WTC11 (cell line): ENCODE measurements around the gene RAI14. TPM values are rescaled to one million over a fixed set of nuclear protein-coding genes. Genes with fewer than 3 reads are reported as not detected.

Source experiments
- ATAC-seq: fragments of 200-7000 bp; cut with Tn5 transposase; 2 replicates; pipeline ENCODE4 v1.10.0; 2021; ENCODE audit warnings: mild to moderate bottlenecking, moderate library complexity
- CTCF ChIA-PET: fragments of 300-600 bp; sonication (Branson Sonifier 250); formaldehyde crosslinking; loops from one replicate; lab custom pipeline; 2021; ENCODE audit warnings: antibody characterized with exemption; lab: Charles Lee
- POLR2A ChIA-PET: fragments of 350-600 bp; sonication (Branson Sonifier 250); formaldehyde crosslinking; loops from one replicate; lab custom pipeline; 2021; ENCODE audit warnings: antibody characterized with exemption; lab: Charles Lee
- DNase-seq: peaks from one replicate; pipeline ENCODE4 v3.0.0; 2021; ENCODE audit warnings: low spot score
- H3K27ac Mint-ChIP-seq: 2 replicates; pipeline ENCODE4 v1.8.0; 2021; ENCODE audit warnings: mixed read lengths
- H3K27me3 Mint-ChIP-seq: 2 replicates; pipeline ENCODE4 v1.8.0; 2021; ENCODE audit warnings: low read depth, mild to moderate bottlenecking, moderate library complexity, mixed read lengths
- H3K36me3 Mint-ChIP-seq: 2 replicates; pipeline ENCODE4 v1.8.0; 2021; ENCODE audit warnings: mixed read lengths
- H3K4me1 Mint-ChIP-seq: 2 replicates; pipeline ENCODE4 v1.8.0; 2022; ENCODE audit warnings: mixed read lengths
- H3K4me3 Mint-ChIP-seq: 2 replicates; pipeline ENCODE4 v1.8.0; 2021; ENCODE audit warnings: mild to moderate bottlenecking, moderate library complexity, mixed read lengths
- H3K9me3 Mint-ChIP-seq: 2 replicates; pipeline ENCODE4 v1.8.0; 2021; ENCODE audit warnings: mixed read lengths
- ATF1 ChIP-seq: sonication (generic); formaldehyde crosslinking; IDR thresholded peaks from 2 replicates; pipeline ENCODE4 v1.8.1; 2023; ENCODE audit warnings: mild to moderate bottlenecking, moderate library complexity, missing genetic modification reagents
- ESRRA ChIP-seq: sonication (generic); formaldehyde crosslinking; IDR thresholded peaks from 2 replicates; pipeline ENCODE4 v1.8.1; 2022; ENCODE audit warnings: mild to moderate bottlenecking, missing genetic modification reagents, borderline replicate concordance
- GABPB1 ChIP-seq: sonication (generic); formaldehyde crosslinking; IDR thresholded peaks from 2 replicates; pipeline ENCODE4 v1.8.1; 2023; ENCODE audit warnings: mild to moderate bottlenecking, missing genetic modification reagents
- GRHL2 ChIP-seq: fragments of 250-450 bp; sonication (Bioruptor Pico); IDR thresholded peaks from 2 replicates; pipeline ENCODE4 v1.8.0; 2022; ENCODE audit warnings: mild to moderate bottlenecking, moderate library complexity; ENCODE audit not compliant: insufficient replicate concordance, severe bottlenecking
- MYBL2 ChIP-seq: sonication (generic); formaldehyde crosslinking; IDR thresholded peaks from 2 replicates; pipeline ENCODE4 v1.8.1; 2023; ENCODE audit warnings: mild to moderate bottlenecking, moderate library complexity, missing genetic modification reagents
- NR2C2 ChIP-seq: sonication (generic); formaldehyde crosslinking; IDR thresholded peaks from 2 replicates; pipeline ENCODE4 v1.8.0; 2022; ENCODE audit warnings: mild to moderate bottlenecking, missing genetic modification reagents
- RORB ChIP-seq: fragments of 250-450 bp; sonication (Bioruptor Pico); IDR thresholded peaks from 2 replicates; pipeline ENCODE4 v1.9.0; 2021; ENCODE audit warnings: mild to moderate bottlenecking
- SMAD4 ChIP-seq: sonication (generic); formaldehyde crosslinking; IDR thresholded peaks from 2 replicates; pipeline ENCODE4 v1.8.0; 2022; ENCODE audit warnings: mild to moderate bottlenecking, missing genetic modification reagents
- SP1 ChIP-seq: sonication (generic); formaldehyde crosslinking; conservative IDR thresholded peaks from 2 replicates; pipeline ENCODE4 v1.8.1; 2022; ENCODE audit warnings: missing genetic modification reagents
- TCF7 ChIP-seq: sonication (generic); formaldehyde crosslinking; IDR thresholded peaks from 2 replicates; pipeline ENCODE4 v1.8.0; 2022; ENCODE audit warnings: mild to moderate bottlenecking, low read depth, missing genetic modification reagents, moderate library complexity
- ZNF263 ChIP-seq: sonication (generic); formaldehyde crosslinking; IDR thresholded peaks from 2 replicates; pipeline ENCODE4 v1.8.1; 2022; ENCODE audit warnings: low read depth, mild to moderate bottlenecking, moderate library complexity, missing genetic modification reagents
- ZNF416 ChIP-seq: fragments of 250-450 bp; sonication (Bioruptor Pico); IDR thresholded peaks from 2 replicates; pipeline ENCODE4 v1.9.0; 2021; ENCODE audit warnings: mild to moderate bottlenecking, inconsistent platforms
- ZNF423 ChIP-seq: fragments of 250-450 bp; sonication (Bioruptor Pico); IDR thresholded peaks from 2 replicates; pipeline ENCODE4 v2.1.2; 2022; ENCODE audit warnings: mild to moderate bottlenecking, moderate library complexity
- total RNA-seq: library from RNA; stranded (reverse); gene quantifications from 3 replicates; pipeline ENCODE4 v1.2.3, GENCODE V29; 2021
- TF ChIP-seq, protein P1 (sequence below): sonication (generic); formaldehyde crosslinking; IDR thresholded peaks from 2 replicates; pipeline ENCODE4 v1.8.1; 2023; ENCODE audit warnings: mild to moderate bottlenecking, missing genetic modification reagents, moderate library complexity
- TF ChIP-seq, protein P2 (sequence below): sonication (generic); formaldehyde crosslinking; IDR thresholded peaks from 2 replicates; pipeline ENCODE4 v1.8.1; 2023; ENCODE audit warnings: mild to moderate bottlenecking, missing genetic modification reagents
- TF ChIP-seq, protein P3 (sequence below): sonication (generic); formaldehyde crosslinking; conservative IDR thresholded peaks from 2 replicates; pipeline ENCODE4 v1.8.1; 2023; ENCODE audit warnings: mild to moderate bottlenecking, low read depth, missing genetic modification reagents, moderate library complexity
- TF ChIP-seq, protein P4 (sequence below): fragments of 250-450 bp; sonication (Bioruptor Pico); IDR thresholded peaks from 2 replicates; pipeline ENCODE4 v2.1.2; 2022; ENCODE audit warnings: mild to moderate bottlenecking, moderate library complexity
- TF ChIP-seq, protein P5 (sequence below): sonication (generic); formaldehyde crosslinking; IDR thresholded peaks from 2 replicates; pipeline ENCODE4 v1.8.1; 2022; ENCODE audit warnings: low read depth, missing genetic modification reagents, borderline replicate concordance

The RAI14 gene
- total RNA-seq, 1 experiment from 2014 or later = 185 TPM

DNA sequence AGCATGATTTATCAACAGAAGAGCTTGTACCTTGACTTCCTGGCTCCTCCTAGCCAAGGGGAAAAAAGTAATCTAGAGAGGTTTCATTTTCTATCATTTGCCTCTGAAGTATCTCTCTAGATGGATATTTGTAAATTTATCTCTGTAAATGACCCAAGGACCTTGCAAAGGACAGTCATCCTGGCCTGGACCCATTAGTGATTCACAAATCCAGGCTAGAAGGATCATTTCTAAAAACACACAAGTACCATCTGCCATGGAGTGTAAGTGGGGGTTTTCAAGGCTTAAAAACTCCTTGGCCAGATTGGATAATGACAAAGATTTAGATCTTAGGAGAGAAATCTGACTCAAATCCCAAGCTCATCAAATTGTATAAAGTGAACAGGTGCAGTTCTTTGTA, 190.9 kb downstream of the RAI14 start:
- ChIA-PET CTCF (interaction anchor here (1.3 kb wide), 1 partner anchor 9 kb away, joined by 4 read pairs; no protein-coding TSS in a partner anchor), POLR2A (interaction anchor here (1.5 to 1.6 kb wide), 2 partner anchors 8 to 82 kb away, joined by 4 to 5 read pairs; partner anchors contain the start of genes DNAJC21 and TTC23L)
- Mint-ChIP-seq H3K4me1 (peaks cover 11% of the 10 kb centered on the region), H3K27me3 (no peaks in the 10 kb centered on the region), H3K9me3 (peaks cover 14% of the 10 kb centered on the region), H3K36me3 (peaks cover 18% of the 10 kb centered on the region), H3K27ac (no peak overlapping the region), H3K4me3 (no peak overlapping the region)
- no peak for TF ChIP-seq ZNF416 (CRISPR knock-in tag)
- no peak for TF ChIP-seq ZNF423 (CRISPR knock-in tag)
- no peak for TF ChIP-seq GABPB1 (CRISPR knock-in tag)
- no peak for TF ChIP-seq ATF1
- no peak for TF ChIP-seq MYBL2
- no peak for TF ChIP-seq RORB (CRISPR knock-in tag)
- no peak for TF ChIP-seq SMAD4 (CRISPR knock-in tag)
- TF ChIP-seq ESRRA (CRISPR knock-in tag) = no peak
- TF ChIP-seq, protein P1, sequence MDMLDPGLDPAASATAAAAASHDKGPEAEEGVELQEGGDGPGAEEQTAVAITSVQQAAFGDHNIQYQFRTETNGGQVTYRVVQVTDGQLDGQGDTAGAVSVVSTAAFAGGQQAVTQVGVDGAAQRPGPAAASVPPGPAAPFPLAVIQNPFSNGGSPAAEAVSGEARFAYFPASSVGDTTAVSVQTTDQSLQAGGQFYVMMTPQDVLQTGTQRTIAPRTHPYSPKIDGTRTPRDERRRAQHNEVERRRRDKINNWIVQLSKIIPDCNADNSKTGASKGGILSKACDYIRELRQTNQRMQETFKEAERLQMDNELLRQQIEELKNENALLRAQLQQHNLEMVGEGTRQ (CRISPR knock-in tag) = no peak
- no peak for TF ChIP-seq ZNF263 (CRISPR knock-in tag)
- no peak for ATAC-seq
- no peak for DNase-seq

DNA sequence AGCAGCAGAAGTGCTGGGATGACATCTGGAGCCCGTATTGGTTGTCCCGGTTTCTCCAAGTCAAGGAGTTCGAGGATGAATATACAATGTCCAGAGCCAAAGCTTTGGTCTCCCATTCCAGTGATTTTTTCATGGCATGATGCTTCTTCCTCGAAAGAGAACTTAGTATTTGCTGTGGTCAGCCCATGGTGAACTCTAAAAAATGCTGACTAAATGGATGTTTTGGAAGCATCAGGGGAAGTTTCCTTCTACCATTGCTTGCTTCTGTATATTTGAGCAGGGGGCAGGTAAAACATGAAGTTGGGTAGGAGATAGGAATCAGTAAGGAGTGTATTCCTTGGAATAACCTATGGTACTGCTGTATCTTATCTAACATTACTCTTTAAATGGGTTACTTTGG, 191.4 kb downstream of the RAI14 start:
- POLR2A ChIA-PET = interaction anchor here (1.5 to 1.6 kb wide), 2 partner anchors 9 to 82 kb away, joined by 4 to 5 read pairs; partner anchors contain the start of genes DNAJC21 and TTC23L
- CTCF ChIA-PET = interaction anchor here (1.3 kb wide), 1 partner anchor 9 kb away, joined by 4 read pairs; no protein-coding TSS in a partner anchor
- H3K27me3 Mint-ChIP-seq = no peaks in the 10 kb centered on the region; the same call in 1 of the 2 replicates
- peaks cover 11% of the 10 kb centered on the region for H3K4me1 Mint-ChIP-seq
- H3K4me3 Mint-ChIP-seq = no peak overlapping the region
- H3K9me3 Mint-ChIP-seq = peaks cover 15% of the 10 kb centered on the region
- H3K27ac Mint-ChIP-seq = no peak overlapping the region
- ATAC-seq = no peak
- TF ChIP-seq GRHL2 (CRISPR knock-in tag) (no peak), SP1 (CRISPR knock-in tag) (no peak), TCF7 (CRISPR knock-in tag) (no peak)
- TF ChIP-seq, protein P2, sequence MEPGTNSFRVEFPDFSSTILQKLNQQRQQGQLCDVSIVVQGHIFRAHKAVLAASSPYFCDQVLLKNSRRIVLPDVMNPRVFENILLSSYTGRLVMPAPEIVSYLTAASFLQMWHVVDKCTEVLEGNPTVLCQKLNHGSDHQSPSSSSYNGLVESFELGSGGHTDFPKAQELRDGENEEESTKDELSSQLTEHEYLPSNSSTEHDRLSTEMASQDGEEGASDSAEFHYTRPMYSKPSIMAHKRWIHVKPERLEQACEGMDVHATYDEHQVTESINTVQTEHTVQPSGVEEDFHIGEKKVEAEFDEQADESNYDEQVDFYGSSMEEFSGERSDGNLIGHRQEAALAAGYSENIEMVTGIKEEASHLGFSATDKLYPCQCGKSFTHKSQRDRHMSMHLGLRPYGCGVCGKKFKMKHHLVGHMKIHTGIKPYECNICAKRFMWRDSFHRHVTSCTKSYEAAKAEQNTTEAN (CRISPR knock-in tag) = no peak
- peaks cover 17% of the 10 kb centered on the region for H3K36me3 Mint-ChIP-seq
- DNase-seq = no peak

DNA sequence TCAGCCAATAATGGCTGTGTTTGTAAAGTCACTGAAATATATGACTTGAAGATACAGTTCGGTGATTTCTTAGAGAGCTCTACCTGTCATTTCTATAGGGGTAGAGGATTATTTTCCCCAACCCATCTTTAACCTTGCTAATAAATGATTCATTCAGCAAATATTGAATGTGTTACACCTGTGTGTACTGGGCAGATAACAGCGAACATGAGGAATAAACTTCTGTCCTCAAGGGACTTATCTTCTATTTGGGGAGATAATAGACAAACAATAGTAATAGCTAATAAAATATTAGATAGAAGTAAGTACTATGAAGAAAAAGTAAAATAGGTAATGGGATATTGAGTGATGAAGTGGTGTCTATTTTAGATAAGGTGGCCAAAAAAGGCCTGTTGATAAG, 192.1 kb downstream of the RAI14 start:
- TF ChIP-seq, protein P3, sequence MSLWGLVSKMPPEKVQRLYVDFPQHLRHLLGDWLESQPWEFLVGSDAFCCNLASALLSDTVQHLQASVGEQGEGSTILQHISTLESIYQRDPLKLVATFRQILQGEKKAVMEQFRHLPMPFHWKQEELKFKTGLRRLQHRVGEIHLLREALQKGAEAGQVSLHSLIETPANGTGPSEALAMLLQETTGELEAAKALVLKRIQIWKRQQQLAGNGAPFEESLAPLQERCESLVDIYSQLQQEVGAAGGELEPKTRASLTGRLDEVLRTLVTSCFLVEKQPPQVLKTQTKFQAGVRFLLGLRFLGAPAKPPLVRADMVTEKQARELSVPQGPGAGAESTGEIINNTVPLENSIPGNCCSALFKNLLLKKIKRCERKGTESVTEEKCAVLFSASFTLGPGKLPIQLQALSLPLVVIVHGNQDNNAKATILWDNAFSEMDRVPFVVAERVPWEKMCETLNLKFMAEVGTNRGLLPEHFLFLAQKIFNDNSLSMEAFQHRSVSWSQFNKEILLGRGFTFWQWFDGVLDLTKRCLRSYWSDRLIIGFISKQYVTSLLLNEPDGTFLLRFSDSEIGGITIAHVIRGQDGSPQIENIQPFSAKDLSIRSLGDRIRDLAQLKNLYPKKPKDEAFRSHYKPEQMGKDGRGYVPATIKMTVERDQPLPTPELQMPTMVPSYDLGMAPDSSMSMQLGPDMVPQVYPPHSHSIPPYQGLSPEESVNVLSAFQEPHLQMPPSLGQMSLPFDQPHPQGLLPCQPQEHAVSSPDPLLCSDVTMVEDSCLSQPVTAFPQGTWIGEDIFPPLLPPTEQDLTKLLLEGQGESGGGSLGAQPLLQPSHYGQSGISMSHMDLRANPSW (CRISPR knock-in tag) = no peak
- TF ChIP-seq ESRRA (CRISPR knock-in tag) = no peak
- TF ChIP-seq, protein P4, sequence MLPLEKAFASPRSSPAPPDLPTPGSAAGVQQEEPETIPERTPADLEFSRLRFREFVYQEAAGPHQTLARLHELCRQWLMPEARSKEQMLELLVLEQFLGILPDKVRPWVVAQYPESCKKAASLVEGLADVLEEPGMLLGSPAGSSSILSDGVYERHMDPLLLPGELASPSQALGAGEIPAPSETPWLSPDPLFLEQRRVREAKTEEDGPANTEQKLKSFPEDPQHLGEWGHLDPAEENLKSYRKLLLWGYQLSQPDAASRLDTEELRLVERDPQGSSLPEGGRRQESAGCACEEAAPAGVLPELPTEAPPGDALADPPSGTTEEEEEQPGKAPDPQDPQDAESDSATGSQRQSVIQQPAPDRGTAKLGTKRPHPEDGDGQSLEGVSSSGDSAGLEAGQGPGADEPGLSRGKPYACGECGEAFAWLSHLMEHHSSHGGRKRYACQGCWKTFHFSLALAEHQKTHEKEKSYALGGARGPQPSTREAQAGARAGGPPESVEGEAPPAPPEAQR = no peak
- TF ChIP-seq, protein P5, sequence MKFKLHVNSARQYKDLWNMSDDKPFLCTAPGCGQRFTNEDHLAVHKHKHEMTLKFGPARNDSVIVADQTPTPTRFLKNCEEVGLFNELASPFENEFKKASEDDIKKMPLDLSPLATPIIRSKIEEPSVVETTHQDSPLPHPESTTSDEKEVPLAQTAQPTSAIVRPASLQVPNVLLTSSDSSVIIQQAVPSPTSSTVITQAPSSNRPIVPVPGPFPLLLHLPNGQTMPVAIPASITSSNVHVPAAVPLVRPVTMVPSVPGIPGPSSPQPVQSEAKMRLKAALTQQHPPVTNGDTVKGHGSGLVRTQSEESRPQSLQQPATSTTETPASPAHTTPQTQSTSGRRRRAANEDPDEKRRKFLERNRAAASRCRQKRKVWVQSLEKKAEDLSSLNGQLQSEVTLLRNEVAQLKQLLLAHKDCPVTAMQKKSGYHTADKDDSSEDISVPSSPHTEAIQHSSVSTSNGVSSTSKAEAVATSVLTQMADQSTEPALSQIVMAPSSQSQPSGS (CRISPR knock-in tag) = no peak
- no peak for TF ChIP-seq NR2C2 (CRISPR knock-in tag)
- TF ChIP-seq MYBL2 = no peak

More for the DNA sequence above, 192.1 kb downstream of the RAI14 start:
- peaks cover 11% of the 10 kb centered on the region for H3K4me1 Mint-ChIP-seq
- ATAC-seq (no peak), DNase-seq (no peak)
- ChIA-PET CTCF (no interaction called here), POLR2A (interaction anchor here (1.5 to 1.6 kb wide), 2 partner anchors 9 to 81 kb away, joined by 4 to 5 read pairs; partner anchors contain the start of genes DNAJC21 and TTC23L)
- H3K4me3 Mint-ChIP-seq = no peak overlapping the region
- H3K36me3 Mint-ChIP-seq = peaks cover 15% of the 10 kb centered on the region
- no peak overlapping the region for H3K27ac Mint-ChIP-seq
- no peaks in the 10 kb centered on the region; the same call in 1 of the 2 replicates for H3K27me3 Mint-ChIP-seq
- H3K9me3 Mint-ChIP-seq = peaks cover 16% of the 10 kb centered on the region
